BLaER1 treated with 17β-estradiol and CSF1 and Interleukin-3, amounts not matched to agents 10 nM and 100 nM (cell line): ENCODE data around the gene ATXN2.
"Not testable (repeated sequence)": the region's sequence is repeated elsewhere in the genome, so short reads cannot be mapped to it uniquely, and the experiment has no call there.

Experiments used
- H3K27ac ChIP-seq, 11 experiments: shearing (Covaris generic); formaldehyde crosslinking; 2 replicates each; pipeline ENCODE4 v1.8.1; 2022
- H3K27me3 ChIP-seq, 11 experiments: shearing (Covaris generic); formaldehyde crosslinking; 2 replicates each; pipeline ENCODE4 v1.8.1; 2022
- H3K36me3 ChIP-seq, 11 experiments: shearing (Covaris generic); formaldehyde crosslinking; 2 replicates each; pipeline ENCODE4 v1.8.1; 2022
- H3K4me1 ChIP-seq, 10 experiments: shearing (Covaris generic); formaldehyde crosslinking; 2 replicates each; pipeline ENCODE4 v1.8.1; 2022
- H3K4me2 ChIP-seq, 11 experiments: shearing (Covaris generic); formaldehyde crosslinking; 2 replicates each; pipeline ENCODE4 v1.8.1; 2022
- H3K4me3 ChIP-seq, 10 experiments: shearing (Covaris generic); formaldehyde crosslinking; 2 replicates each; pipeline ENCODE4 v1.8.1; 2022
- H3K9ac ChIP-seq, 11 experiments: shearing (Covaris generic); formaldehyde crosslinking; 2 replicates each; pipeline ENCODE4 v1.8.1; 2022
- H3K9me3 ChIP-seq, 11 experiments: shearing (Covaris generic); formaldehyde crosslinking; replicated peaks in 1 of 11; 2 replicates each; pipeline ENCODE4 v1.8.1; 2022
- H4K20me1 ChIP-seq, 11 experiments: shearing (Covaris generic); formaldehyde crosslinking; 2 replicates each; pipeline ENCODE4 v1.8.1; 2022
- Cebpa-rat ChIP-seq, 11 experiments: shearing (Covaris generic); IDR thresholded peaks; 2 replicates each; pipeline ENCODE4 v1.8.1; 2022

Gene ATXN2

DNA sequence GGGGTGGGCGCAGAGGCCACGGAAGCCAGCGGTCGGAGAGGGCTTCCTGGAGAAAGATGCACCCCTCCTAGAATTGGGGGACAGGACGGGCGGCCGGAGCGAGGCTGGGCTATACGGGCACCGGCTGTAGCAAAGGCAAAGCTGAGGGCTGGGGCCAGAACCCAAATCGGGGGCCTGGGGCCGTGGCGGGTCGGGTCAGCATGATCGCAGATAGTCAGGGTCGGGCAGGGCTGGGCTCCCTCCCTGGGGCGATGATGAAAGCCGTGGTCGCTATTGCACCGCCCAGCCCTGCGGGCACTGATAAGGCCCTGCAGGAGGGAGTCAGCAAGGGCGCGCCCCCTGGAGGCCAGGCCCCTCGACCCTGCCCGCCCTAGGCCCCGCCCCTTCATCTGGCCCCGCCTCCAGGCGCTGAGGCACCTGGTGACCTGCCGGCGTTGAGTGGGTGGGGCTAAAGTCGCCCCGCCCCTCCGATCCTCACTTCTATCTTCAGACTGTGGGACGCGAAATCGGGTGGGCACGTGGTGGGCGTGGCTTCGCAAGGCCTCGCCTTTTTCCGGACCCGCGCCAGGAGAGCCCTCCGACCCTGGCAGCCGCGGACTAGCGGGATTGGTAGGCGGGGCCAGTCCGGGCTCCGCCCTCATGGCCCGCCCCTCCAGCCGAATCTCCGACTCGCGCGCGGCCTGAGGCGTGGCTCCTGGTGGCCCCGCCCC, 193.8 kb downstream of the ATXN2 start:
- H3K27ac ChIP-seq = peak overlapping the region; percentile 49 to 99 (median 97); a peak in 21 of 22 replicates
- H3K27me3 ChIP-seq = no peaks in the 10 kb centered on the region

DNA sequence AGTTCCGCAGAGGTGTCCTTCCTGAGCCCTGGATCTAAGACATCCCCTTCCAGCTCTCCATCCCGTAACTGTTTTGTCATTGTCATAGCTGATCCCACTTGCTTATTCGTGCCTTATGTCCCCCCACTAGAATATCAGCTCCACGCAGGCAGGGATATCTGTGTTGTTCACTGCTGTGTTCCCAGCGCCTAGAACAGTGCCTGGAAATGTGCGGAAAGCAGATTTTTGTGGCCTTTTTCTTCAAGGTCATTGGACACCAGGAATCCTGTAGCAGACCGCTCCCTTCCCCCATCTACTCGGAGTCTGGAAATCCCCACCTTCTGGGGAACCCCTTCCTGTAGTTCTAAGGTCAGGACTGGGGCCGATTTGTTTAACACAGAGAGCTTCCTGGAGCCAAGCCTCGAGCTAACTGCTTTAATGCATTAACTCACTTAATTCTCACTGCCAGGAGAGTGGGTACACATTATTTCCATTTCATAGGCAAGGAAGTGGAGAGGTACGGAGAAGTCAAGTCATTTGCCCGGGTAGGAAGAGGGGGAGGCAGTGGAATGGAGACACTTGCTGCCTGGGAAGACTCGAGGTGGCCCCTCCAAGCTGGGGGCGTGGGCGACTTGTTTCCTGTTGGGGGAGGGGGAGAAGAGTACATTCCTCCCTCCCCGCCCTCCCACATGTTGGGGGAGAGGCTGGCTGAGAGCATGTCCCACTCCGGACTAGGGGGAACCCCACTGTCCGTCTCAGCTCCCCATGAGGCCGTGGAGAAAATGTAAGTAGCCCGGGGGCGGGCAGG, 194.6 kb downstream of the ATXN2 start:
- no peaks in the 10 kb centered on the region for H3K9me3 ChIP-seq
- peak overlapping the region; percentile 56 to 100 (median 98) for H3K4me3 ChIP-seq
- H3K27me3 ChIP-seq = no peaks in the 10 kb centered on the region
- H4K20me1 ChIP-seq = peaks cover 24 to 35% (median 28%) of the 10 kb centered on the region in 11 experiments
- peaks cover 65 to 79% (median 74%) of the 10 kb centered on the region in 10 experiments for H3K4me1 ChIP-seq
- H3K9ac ChIP-seq = peak overlapping the region; percentile 72 to 99 (median 86)
- peak overlapping the region; percentile 68 to 96 (median 89) for H3K4me2 ChIP-seq
- peak overlapping the region; percentile 49 to 99 (median 96); a peak in 21 of 22 replicates for H3K27ac ChIP-seq
- TF ChIP-seq Cebpa-rat (IDR thresholded peaks at IDR 0.05) = no peak
- peaks cover 0 to 23% (median 8%) of the 10 kb centered on the region in 11 experiments; a peak in 11 of 22 replicates for H3K36me3 ChIP-seq

More for the DNA sequence above, 193.8 kb downstream of the ATXN2 start:
- H3K36me3 ChIP-seq = peaks cover 0 to 26% (median 8%) of the 10 kb centered on the region in 11 experiments; a peak in 11 of 22 replicates
- peak overlapping the region; percentile 84 to 99 (median 90) for H3K4me2 ChIP-seq
- no peaks in the 10 kb centered on the region for H3K9me3 ChIP-seq
- peak in 7 of 11 experiments; percentile 55 to 81 (median 74); a peak in 9 of 22 replicates for TF ChIP-seq Cebpa-rat (IDR thresholded peaks at IDR 0.05)
- peaks cover 32 to 42% (median 35%) of the 10 kb centered on the region in 11 experiments for H4K20me1 ChIP-seq
- peak overlapping the region; percentile 92 to 99 (median 98) for H3K9ac ChIP-seq
- H3K4me3 ChIP-seq = peak overlapping the region; percentile 84 to 100 (median 98)
- H3K4me1 ChIP-seq = peaks cover 65 to 79% (median 74%) of the 10 kb centered on the region in 10 experiments

- Histone ChIP-seq H3K4me2 (peak overlapping the region; percentile 68 to 96 (median 89); a peak in 21 of 22 replicates), H4K20me1 (peaks cover 3 to 14% (median 7%) of the 10 kb centered on the region in 11 experiments; a peak in 20 of 22 replicates), H3K4me1 (peaks cover 62 to 79% (median 74%) of the 10 kb centered on the region in 10 experiments), H3K9ac (peak overlapping the region in 8 of 11 experiments; percentile 74 to 99 (median 82); a peak in 13 of 22 replicates), H3K27ac (peak overlapping the region; percentile 64 to 99 (median 96); a peak in 20 of 22 replicates)
- not testable (repeated sequence) for H3K4me3 ChIP-seq, H3K36me3 ChIP-seq, H3K9me3 ChIP-seq, H3K27me3 ChIP-seq
Observed at GRCh38 chr12:111402490-111402824, 196.7 kb downstream of the ATXN2 start.
